KBM-7 (cell line): Measurements from ENCODE around the gene ITPR3.

Experiments used
- DNase-seq: peaks from one replicate; pipeline ENCODE4 v3.0.0-alpha.2; 2015
- in situ Hi-C: fragments of 300-500 bp; cut with MboI; formaldehyde crosslinking; loops from 2 replicates; pipeline ENCODE4 v1.14.3; 2020; ENCODE audit warnings: low sequenced_read_pairs, low pct_unique_long_range_greater_than_20kb, mixed read lengths

The ITPR3 gene

GRCh38 chr6:33659986-33660385 is 38.9 kb downstream of the ITPR3 start:
- in situ Hi-C loops = no loop called here

GRCh38 chr6:33661106-33661838 is 40.1 kb downstream of the ITPR3 start:
- in situ Hi-C loops = no loop called here
- no peak for DNase-seq

More at GRCh38 chr6:33659986-33660385, 38.9 kb downstream of the ITPR3 start:
- DNase-seq = no peak

GRCh38 chr6:33662318-33662717 is 41.2 kb downstream of the ITPR3 start:
- in situ Hi-C loops = no loop called here
- no peak for DNase-seq

- in situ Hi-C loops = no loop called here
- DNase-seq = no peak
Measured at GRCh38 chr6:33663028-33663427, 41.9 kb downstream of the ITPR3 start.

GRCh38 chr6:33663727-33664449 is 42.8 kb downstream of the ITPR3 start:
- no peak for DNase-seq
- in situ Hi-C loops = no loop called here

- DNase-seq = no peak
- in situ Hi-C loops = no loop called here
Measured at GRCh38 chr6:33664506-33665057, 43.5 kb downstream of the ITPR3 start.

- DNase-seq = peak; percentile 5
- in situ Hi-C loops = no loop called here
Measured at GRCh38 chr6:33665957-33666356, 44.8 kb downstream of the ITPR3 start.

GRCh38 chr6:33667072-33667471 is 46.0 kb downstream of the ITPR3 start:
- in situ Hi-C loops = no loop called here
- DNase-seq = no peak

GRCh38 chr6:33667776-33668175 is 46.7 kb downstream of the ITPR3 start:
- DNase-seq = no peak
- in situ Hi-C loops = no loop called here

GRCh38 chr6:33668328-33668727 is 47.2 kb downstream of the ITPR3 start:
- in situ Hi-C loops = no loop called here

GRCh38 chr6:33668914-33669313 is 47.8 kb downstream of the ITPR3 start:
- DNase-seq = no peak
- in situ Hi-C loops = no loop called here

More at GRCh38 chr6:33668328-33668727, 47.2 kb downstream of the ITPR3 start:
- DNase-seq = no peak

GRCh38 chr6:33670086-33670660 is 49.1 kb downstream of the ITPR3 start:
- DNase-seq = no peak
- in situ Hi-C loops = no loop called here

- in situ Hi-C loops = no loop called here
- DNase-seq = no peak
Measured at GRCh38 chr6:33670971-33671743, 50.0 kb downstream of the ITPR3 start.

GRCh38 chr6:33671744-33672072 is 50.6 kb downstream of the ITPR3 start:
- no peak for DNase-seq
- in situ Hi-C loops = no loop called here

- DNase-seq = no peak
- in situ Hi-C loops = no loop called here
Measured at GRCh38 chr6:33672808-33673207, 51.7 kb downstream of the ITPR3 start.

GRCh38 chr6:33673851-33674250 is 52.7 kb downstream of the ITPR3 start:
- in situ Hi-C loops = no loop called here
- DNase-seq = no peak

- no peak for DNase-seq
- in situ Hi-C loops = no loop called here
Measured at GRCh38 chr6:33675968-33676367, 54.8 kb downstream of the ITPR3 start.

GRCh38 chr6:33676416-33677142 is 55.5 kb downstream of the ITPR3 start:
- in situ Hi-C loops = no loop called here
- DNase-seq = no peak

- DNase-seq = no peak
- in situ Hi-C loops = no loop called here
Measured at GRCh38 chr6:33677143-33677660, 56.1 kb downstream of the ITPR3 start.
